Thyroid gland (tissue), 4 donors: ENCODE measurements around the gene ELL. TPM values are rescaled to one million over a fixed set of nuclear protein-coding genes. Genes with fewer than 3 reads are reported as not detected.
A peak's percentile ranks its signal among the peaks of the same experiment; 100 is the strongest.

Source experiments
- DNase-seq, 2 donors: peaks; one replicate each; pipeline ENCODE4 v3.0.0-alpha.2; 2019
- H3K27ac ChIP-seq, 3 donors: fragments of 200-600 bp; sonication (generic); 1 replicate in 2 of 3; 2 replicates in 1 of 3; pipeline ENCODE4 v1.5.1; 2016 to 2019; ENCODE audit warnings: mild to moderate bottlenecking in 1 of 3, moderate library complexity in 1 of 3
- H3K27me3 ChIP-seq: fragments of 200-600 bp; sonication (generic); one replicate; pipeline ENCODE4 v1.5.1; 2019
- H3K36me3 ChIP-seq, 2 donors: fragments of 200-600 bp; sonication (generic); one replicate each; pipeline ENCODE4 v1.5.1; 2016 to 2019
- H3K4me1 ChIP-seq, 2 donors: fragments of 200-600 bp; sonication (generic); one replicate each; pipeline ENCODE4 v1.5.1; 2017 to 2019
- H3K4me3 ChIP-seq, 3 donors: fragments of 200-600 bp; sonication (generic); replicated peaks in 1 of 3; 1 replicate in 2 of 3; 2 replicates in 1 of 3; pipeline ENCODE4 v1.5.1; 2016; ENCODE audit warnings: mild to moderate bottlenecking in 1 of 3
- H3K9me3 ChIP-seq: fragments of 200-600 bp; sonication (generic); one replicate; pipeline ENCODE4 v1.5.1; 2017
- POLR2A ChIP-seq, 2 donors: fragments of 450-650 bp; IDR thresholded peaks; one replicate each; pipeline ENCODE4 v1.6.1; 2017; ENCODE audit warnings: antibody characterized with exemption in 2 of 2, mild to moderate bottlenecking in 2 of 2, moderate library complexity in 1 of 2
- WGBS, 2 donors: methylation state at CpG; one replicate each; pipeline ENCODE4 v1.1.5; 2017; 5-methylcytosine and 5-hydroxymethylcytosine counted together
- intact Hi-C: fragments of 100-400 bp; cut with DNase I; formaldehyde crosslinking; loops from one replicate; pipeline ENCODE4 v1.15.1; 2023
- total RNA-seq, 4 donors: library from RNA; depleted of rRNA; stranded (reverse); fragments of >200 nt; gene quantifications; one replicate each; pipeline ENCODE4 v1.2.3, GENCODE V29; 2016
- TF ChIP-seq, protein P1 (sequence below), 6 experiments: fragments of 200-600 bp in 3 of 6; fragments of 450-650 bp in 3 of 6; sonication (generic) in 3 of 6; IDR thresholded peaks; one replicate each; pipeline ENCODE4 v1.5.1; 2016 to 2019; ENCODE audit warnings: antibody characterized with exemption in 6 of 6, mild to moderate bottlenecking in 2 of 6, inconsistent platforms in 1 of 6, moderate library complexity in 1 of 6

ELL gene
- total RNA-seq, 4 donors from 2014 or later: 10.8 to 31.0 (median 11.5) TPM

DNA sequence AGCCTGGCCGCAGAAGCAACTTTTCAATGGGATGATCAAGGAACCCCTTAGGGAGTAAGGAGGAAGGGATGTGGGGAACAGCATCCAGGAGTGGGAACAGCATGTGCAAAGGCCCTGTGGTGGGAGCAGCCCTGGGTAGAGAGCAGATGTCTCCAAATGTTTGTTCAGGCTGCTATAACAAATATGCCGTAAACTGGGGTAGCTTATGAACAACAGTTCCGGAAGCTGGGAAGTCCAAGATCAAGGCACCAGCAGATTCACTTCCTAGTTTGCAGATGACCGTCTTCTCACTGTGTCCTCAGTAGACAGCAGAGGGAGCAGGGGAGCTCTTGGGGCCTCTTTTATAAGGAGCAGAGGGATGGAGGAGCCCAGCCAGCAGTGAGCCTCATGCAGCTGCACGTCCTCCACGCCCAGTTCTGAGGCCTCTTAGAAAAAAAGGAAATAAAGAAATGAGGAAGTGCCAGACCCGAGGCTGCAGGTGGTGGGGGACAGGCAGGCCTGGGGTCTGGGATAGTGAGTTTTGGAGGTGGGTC lies 120.2 kb downstream of the ELL start:
- H3K4me1 ChIP-seq: peaks cover 0 to 11% of the 10 kb centered on the region in 2 donors
- no peaks in the 10 kb centered on the region for H3K9me3 ChIP-seq
- 59 to 66% methylated on average over 7 of the region's 7 CpGs for WGBS, 2 donors
- H3K27ac ChIP-seq: no peak overlapping the region
- intact Hi-C loops: no loop called here
- TF ChIP-seq, protein P1, sequence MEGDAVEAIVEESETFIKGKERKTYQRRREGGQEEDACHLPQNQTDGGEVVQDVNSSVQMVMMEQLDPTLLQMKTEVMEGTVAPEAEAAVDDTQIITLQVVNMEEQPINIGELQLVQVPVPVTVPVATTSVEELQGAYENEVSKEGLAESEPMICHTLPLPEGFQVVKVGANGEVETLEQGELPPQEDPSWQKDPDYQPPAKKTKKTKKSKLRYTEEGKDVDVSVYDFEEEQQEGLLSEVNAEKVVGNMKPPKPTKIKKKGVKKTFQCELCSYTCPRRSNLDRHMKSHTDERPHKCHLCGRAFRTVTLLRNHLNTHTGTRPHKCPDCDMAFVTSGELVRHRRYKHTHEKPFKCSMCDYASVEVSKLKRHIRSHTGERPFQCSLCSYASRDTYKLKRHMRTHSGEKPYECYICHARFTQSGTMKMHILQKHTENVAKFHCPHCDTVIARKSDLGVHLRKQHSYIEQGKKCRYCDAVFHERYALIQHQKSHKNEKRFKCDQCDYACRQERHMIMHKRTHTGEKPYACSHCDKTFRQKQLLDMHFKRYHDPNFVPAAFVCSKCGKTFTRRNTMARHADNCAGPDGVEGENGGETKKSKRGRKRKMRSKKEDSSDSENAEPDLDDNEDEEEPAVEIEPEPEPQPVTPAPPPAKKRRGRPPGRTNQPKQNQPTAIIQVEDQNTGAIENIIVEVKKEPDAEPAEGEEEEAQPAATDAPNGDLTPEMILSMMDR (IDR thresholded peaks at IDR 0.05): peak in 1 of 6 experiments; percentile 17
- TF ChIP-seq POLR2A (IDR thresholded peaks at IDR 0.05): no peak
- no peaks in the 10 kb centered on the region for H3K36me3 ChIP-seq
- no peak overlapping the region for H3K4me3 ChIP-seq
- DNase-seq: peak in 1 of 2 donors; percentile 31
- no peaks in the 10 kb centered on the region for H3K27me3 ChIP-seq

DNA sequence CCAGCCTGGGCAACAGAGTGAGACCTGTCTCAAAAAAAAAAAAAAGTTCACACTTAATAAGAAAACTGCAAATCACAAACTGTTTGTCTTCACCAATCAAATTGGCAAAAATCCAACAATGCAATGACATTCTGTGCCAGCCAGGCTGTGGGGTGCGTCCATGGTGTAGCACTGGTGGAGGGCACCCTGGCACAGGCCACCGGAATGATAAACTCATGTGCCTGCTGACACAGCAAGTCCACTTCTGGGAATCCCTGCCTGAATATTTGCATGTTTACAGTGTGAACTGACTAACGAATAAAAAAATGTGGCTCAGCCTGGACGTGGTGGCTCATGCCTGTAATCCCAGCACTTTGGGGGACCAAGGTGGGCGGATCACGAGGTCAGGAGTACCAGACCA lies 122.9 kb downstream of the ELL start:
- peaks cover 0 to 11% of the 10 kb centered on the region in 2 donors for H3K4me1 ChIP-seq
- no peak overlapping the region for H3K4me3 ChIP-seq
- peak; percentile 89 to 90 for DNase-seq
- H3K9me3 ChIP-seq: no peaks in the 10 kb centered on the region
- peak overlapping the region in 2 of 3 donors; percentile 61 to 68 for H3K27ac ChIP-seq
- H3K36me3 ChIP-seq: no peaks in the 10 kb centered on the region
- WGBS, 2 donors: 32 to 37% methylated on average over 6 of the region's 6 CpGs
- TF ChIP-seq, protein P1 (IDR thresholded peaks at IDR 0.05): peak in 1 of 6 experiments; percentile 13
- no peak for TF ChIP-seq POLR2A (IDR thresholded peaks at IDR 0.05)
- H3K27me3 ChIP-seq: no peaks in the 10 kb centered on the region
- intact Hi-C loops: no loop called here

DNA sequence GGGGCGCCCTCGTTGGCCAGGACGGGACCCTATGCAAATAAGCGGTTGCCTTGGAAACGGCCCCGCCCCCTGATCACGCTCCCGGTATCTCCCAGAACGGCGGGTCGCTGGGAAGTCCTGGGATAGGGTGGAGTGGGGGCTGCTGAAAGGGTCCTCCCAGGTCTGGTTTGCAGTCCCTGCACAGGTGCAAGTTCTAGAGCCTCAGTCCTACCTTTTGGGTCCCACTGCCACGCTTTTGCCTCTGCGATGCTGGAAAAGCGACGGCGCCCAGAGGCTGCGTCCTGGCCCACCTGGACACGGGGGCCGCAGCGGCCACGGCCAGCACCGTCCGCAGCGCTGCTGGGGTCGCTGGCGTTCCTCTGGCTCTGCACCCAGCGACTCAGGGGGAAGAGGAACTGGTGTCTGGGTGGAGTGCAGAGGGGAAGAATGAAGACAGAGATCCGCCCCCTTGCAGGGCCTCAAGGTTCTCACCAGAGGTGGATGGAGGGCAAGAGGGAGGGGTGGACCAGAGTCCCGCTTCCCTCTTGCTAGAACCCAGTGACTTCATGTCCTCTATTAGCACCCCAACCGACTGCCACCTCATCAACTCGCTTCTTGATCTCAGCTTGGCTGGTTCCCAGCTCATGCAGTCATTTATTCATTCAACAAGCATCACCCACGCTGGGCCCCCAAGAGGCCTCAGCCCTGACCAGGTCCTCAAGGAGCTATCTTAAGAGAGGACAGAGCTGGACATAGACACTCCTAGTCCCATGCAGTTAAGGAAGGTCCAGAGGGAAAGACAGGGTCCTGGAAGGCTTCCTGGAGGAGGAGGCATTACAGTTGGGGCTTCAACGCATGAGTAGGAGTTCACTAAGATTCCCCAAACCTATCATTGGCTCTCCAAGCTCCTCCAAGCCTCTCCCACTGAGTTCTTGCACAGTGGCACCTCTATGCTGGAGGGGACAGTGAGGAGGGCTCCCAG lies 124.3 kb downstream of the ELL start, which contains the start of gene LRRC25:
Gene LRRC25, minus strand, starts transcription at position 381 of the 961 bp plus-strand sequence. CDS start 659 bp downstream, outside the sequence.
- Histone ChIP-seq H3K27ac (no peak within 1 kb of the TSS), H3K4me1 (peaks cover 0 to 11% of the 10 kb centered on the region in 2 donors), H3K9me3 (no peaks in the 10 kb centered on the region), H3K27me3 (no peaks in the 10 kb centered on the region), H3K4me3 (no peak within 1 kb of the TSS), H3K36me3 (no peaks in the 10 kb centered on the region)
- DNase-seq: peak in 1 of 2 donors; percentile 29
- intact Hi-C loops: no loop called here
- 20 to 26% methylated on average over 28 to 32 of the region's 33 CpGs for WGBS, 2 donors
- TF ChIP-seq, protein P1 (IDR thresholded peaks at IDR 0.05): no peak
- TF ChIP-seq POLR2A (IDR thresholded peaks at IDR 0.05): no peak

DNA sequence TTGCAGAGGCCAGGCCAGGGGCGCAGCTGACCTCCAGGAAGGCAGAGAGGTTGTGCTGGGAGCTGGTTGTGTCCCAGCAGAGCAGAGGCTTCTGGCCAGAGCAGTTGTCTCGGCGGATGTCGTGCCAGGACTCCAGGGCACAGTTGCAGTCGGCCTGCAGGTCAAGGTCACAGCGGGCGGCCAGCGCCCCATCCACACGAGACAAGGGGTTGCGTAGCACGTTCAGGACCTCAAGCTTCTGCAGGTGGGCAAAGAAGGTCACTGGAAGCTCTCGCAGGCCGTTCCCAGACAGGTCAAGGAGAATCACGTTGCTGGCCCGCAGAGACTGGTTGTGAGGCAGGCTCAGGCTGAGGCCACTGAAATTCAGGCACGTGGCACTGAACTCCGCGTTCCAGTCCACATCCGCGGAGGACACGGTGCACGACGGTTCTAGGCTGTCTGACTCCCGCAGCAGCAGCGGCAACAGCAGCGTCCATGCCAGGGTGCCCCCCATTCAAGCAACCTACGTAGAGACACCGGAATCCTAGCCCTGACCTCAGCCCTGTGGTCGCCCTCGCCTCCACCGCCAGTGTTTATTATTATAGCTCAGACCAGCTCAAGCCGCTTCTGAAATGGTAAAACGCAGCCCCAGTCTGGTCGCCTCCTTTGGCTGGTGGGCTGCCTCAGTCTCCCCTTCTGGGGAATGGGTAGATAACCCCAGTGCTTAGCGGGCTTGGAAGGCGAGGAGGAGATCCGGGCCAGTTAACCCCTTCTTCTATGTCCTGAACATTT lies 125.2 kb downstream of the ELL start:
- 53 to 79% methylated on average over 16 to 18 of the region's 37 CpGs for WGBS, 2 donors
- no peak overlapping the region for H3K27ac ChIP-seq
- no peak for TF ChIP-seq POLR2A (IDR thresholded peaks at IDR 0.05)
- TF ChIP-seq, protein P1 (IDR thresholded peaks at IDR 0.05): no peak

More for the DNA sequence above, 125.2 kb downstream of the ELL start:
- peaks cover 0 to 11% of the 10 kb centered on the region in 2 donors for H3K4me1 ChIP-seq
- H3K4me3 ChIP-seq: no peak overlapping the region
- no peaks in the 10 kb centered on the region for H3K36me3 ChIP-seq
- no peak for DNase-seq
- intact Hi-C loops: no loop called here
- H3K27me3 ChIP-seq: no peaks in the 10 kb centered on the region
- H3K9me3 ChIP-seq: no peaks in the 10 kb centered on the region
